GM12892 (cell line): Measurements from ENCODE around the gene CERCAM.

ENCODE experiments used
- POLR2A ChIP-seq: IDR thresholded peaks from 2 replicates; pipeline ENCODE4 v1.6.1; 2011; ENCODE audit warnings: low read depth, low read length, control low read depth
- POLR2AphosphoS5 ChIP-seq: IDR thresholded peaks from 2 replicates; pipeline ENCODE4 v1.6.1; 2011; ENCODE audit warnings: low read depth, low read length, control low read depth
- TAF1 ChIP-seq: IDR thresholded peaks from 2 replicates; pipeline ENCODE4 v1.6.1; 2011; ENCODE audit warnings: low read depth, mild to moderate bottlenecking, control low read depth, low read length, borderline replicate concordance

GRCh38 chr9:128420060-128420650, 502 bp upstream of the CERCAM start:
- TF ChIP-seq POLR2AphosphoS5 (no peak), POLR2A (no peak), TAF1 (no peak)
